HL-60 (cell line): ENCODE data around the gene VWA8.

Experiments
- DNase-seq, 2 experiments: peaks; one replicate each; pipeline ENCODE4 v3.0.0-alpha.2; 2010 to 2020; ENCODE audit warnings: low read depth in 1 of 2, low spot score in 1 of 2
- H3K27ac ChIP-seq: fragments of 250-450 bp; sonication (Bioruptor Pico); replicated peaks from 2 replicates; pipeline ENCODE4 v1.5.1; 2020; ENCODE audit warnings: mild to moderate bottlenecking, moderate library complexity
- H3K27me3 ChIP-seq: fragments of 250-450 bp; sonication (Bioruptor Pico); 2 replicates; pipeline ENCODE4 v1.5.1; 2021; ENCODE audit warnings: mild to moderate bottlenecking, moderate library complexity; ENCODE audit not compliant: insufficient read depth, poor library complexity, severe bottlenecking
- H3K4me3 ChIP-seq: replicated peaks from 2 replicates; pipeline ENCODE4 v1.5.1; 2011; ENCODE audit warnings: mild to moderate bottlenecking, control low read depth, low read length; ENCODE audit not compliant: insufficient read depth
- CTCF ChIP-seq: IDR thresholded peaks from one replicate; pipeline ENCODE4 v1.5.1; 2011; ENCODE audit warnings: low read length, control low read depth, inconsistent platforms; ENCODE audit not compliant: insufficient read depth
- GABPA ChIP-seq: IDR thresholded peaks from 2 replicates; pipeline ENCODE4 v1.6.1; 2012; ENCODE audit warnings: low read depth
- POLR2AphosphoS5 ChIP-seq: IDR thresholded peaks from 2 replicates; pipeline ENCODE4 v1.6.1; 2012; ENCODE audit warnings: low read depth
- REST ChIP-seq: IDR thresholded peaks from 2 replicates; pipeline ENCODE4 v1.6.1; 2012; ENCODE audit warnings: low read depth; ENCODE audit not compliant: insufficient replicate concordance
- SPI1 ChIP-seq: IDR thresholded peaks from 2 replicates; pipeline ENCODE4 v1.6.1; 2012; ENCODE audit warnings: low read depth, mild to moderate bottlenecking, borderline replicate concordance

Gene VWA8

GRCh38 chr13:41780715-41781706 lies 179.9 kb downstream of the VWA8 start:
- Histone ChIP-seq H3K27me3 (no peaks in the 10 kb centered on the region), H3K4me3 (no peak overlapping the region), H3K27ac (no peak overlapping the region)
- TF ChIP-seq POLR2AphosphoS5 (no peak), SPI1 (no peak), GABPA (no peak), CTCF (no peak), REST (no peak)
- DNase-seq: no peak

- H3K4me3 ChIP-seq: no peak overlapping the region
- no peaks in the 10 kb centered on the region for H3K27me3 ChIP-seq
- no peak for DNase-seq
- no peak overlapping the region for H3K27ac ChIP-seq
- TF ChIP-seq POLR2AphosphoS5: no peak
- TF ChIP-seq GABPA: no peak
These were observed 185.7 kb downstream of the VWA8 start for GRCh38 chr13:41775251-41775650.

GRCh38 chr13:41774605-41775218 lies 186.2 kb downstream of the VWA8 start:
- H3K27ac ChIP-seq: no peak overlapping the region
- no peaks in the 10 kb centered on the region for H3K27me3 ChIP-seq
- TF ChIP-seq REST: no peak
- no peak for TF ChIP-seq POLR2AphosphoS5
- no peak for TF ChIP-seq CTCF
- no peak for TF ChIP-seq GABPA
- TF ChIP-seq SPI1: no peak
- DNase-seq: no peak
- H3K4me3 ChIP-seq: no peak overlapping the region

GRCh38 chr13:41767801-41768200 lies 193.1 kb downstream of the VWA8 start:
- no peak overlapping the region for H3K27ac ChIP-seq
- no peak for TF ChIP-seq GABPA
- TF ChIP-seq REST: no peak
- no peak for TF ChIP-seq CTCF
- no peak for TF ChIP-seq SPI1
- TF ChIP-seq POLR2AphosphoS5: no peak
- DNase-seq: no peak

More at GRCh38 chr13:41767801-41768200, 193.1 kb downstream of the VWA8 start:
- H3K27me3 ChIP-seq: no peaks in the 10 kb centered on the region
- H3K4me3 ChIP-seq: no peak overlapping the region
